NCI-H526 treated with DMSO at 0.1 percent for 48 hours (cell line): Measurements from ENCODE around the gene PCOLCE2.
"Not testable (repeated sequence)": the region's sequence is repeated elsewhere in the genome, so short reads cannot be mapped to it uniquely, and the experiment has no call there.

Source experiments
- DNase-seq: peaks from one replicate; lab custom pipeline; 2025; lab: John Stamatoyannopoulos, UW

The PCOLCE2 gene

DNA sequence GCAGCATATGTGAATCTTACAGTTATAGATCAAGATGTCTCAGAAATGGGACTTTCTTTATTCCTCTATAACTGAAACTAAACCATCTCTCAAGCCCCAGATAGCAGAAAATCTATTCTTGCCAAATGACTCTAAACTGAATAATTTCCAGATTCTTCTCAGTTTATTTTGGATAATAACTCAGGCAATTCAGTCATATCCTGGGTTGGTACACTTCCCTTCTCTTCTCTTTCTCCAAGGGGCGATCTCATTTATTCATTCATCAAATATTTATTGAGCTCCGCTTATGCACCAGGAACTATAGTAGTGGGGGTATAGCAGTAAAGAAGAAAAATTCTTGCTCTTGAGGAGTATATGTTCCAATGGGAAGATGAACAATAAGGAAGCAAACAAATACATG lies 13.5 kb upstream of the PCOLCE2 start:
- no peak for DNase-seq

GRCh38 chr3:142898346-142899213 lies 9.7 kb upstream of the PCOLCE2 start:
- DNase-seq = no peak

- no peak for DNase-seq
Observed at GRCh38 chr3:142897807-142898206, 8.9 kb upstream of the PCOLCE2 start.

GRCh38 chr3:142896996-142897395 lies 8.1 kb upstream of the PCOLCE2 start:
- DNase-seq = no peak

- DNase-seq = no peak
Observed at GRCh38 chr3:142896201-142896755, 7.4 kb upstream of the PCOLCE2 start.

GRCh38 chr3:142894493-142894892 lies 5.6 kb upstream of the PCOLCE2 start:
- DNase-seq = no peak

- DNase-seq = no peak
Observed at GRCh38 chr3:142892714-142893113, 3.8 kb upstream of the PCOLCE2 start.

- no peak for DNase-seq
Observed at GRCh38 chr3:142890592-142890991, 1.7 kb upstream of the PCOLCE2 start.

DNA sequence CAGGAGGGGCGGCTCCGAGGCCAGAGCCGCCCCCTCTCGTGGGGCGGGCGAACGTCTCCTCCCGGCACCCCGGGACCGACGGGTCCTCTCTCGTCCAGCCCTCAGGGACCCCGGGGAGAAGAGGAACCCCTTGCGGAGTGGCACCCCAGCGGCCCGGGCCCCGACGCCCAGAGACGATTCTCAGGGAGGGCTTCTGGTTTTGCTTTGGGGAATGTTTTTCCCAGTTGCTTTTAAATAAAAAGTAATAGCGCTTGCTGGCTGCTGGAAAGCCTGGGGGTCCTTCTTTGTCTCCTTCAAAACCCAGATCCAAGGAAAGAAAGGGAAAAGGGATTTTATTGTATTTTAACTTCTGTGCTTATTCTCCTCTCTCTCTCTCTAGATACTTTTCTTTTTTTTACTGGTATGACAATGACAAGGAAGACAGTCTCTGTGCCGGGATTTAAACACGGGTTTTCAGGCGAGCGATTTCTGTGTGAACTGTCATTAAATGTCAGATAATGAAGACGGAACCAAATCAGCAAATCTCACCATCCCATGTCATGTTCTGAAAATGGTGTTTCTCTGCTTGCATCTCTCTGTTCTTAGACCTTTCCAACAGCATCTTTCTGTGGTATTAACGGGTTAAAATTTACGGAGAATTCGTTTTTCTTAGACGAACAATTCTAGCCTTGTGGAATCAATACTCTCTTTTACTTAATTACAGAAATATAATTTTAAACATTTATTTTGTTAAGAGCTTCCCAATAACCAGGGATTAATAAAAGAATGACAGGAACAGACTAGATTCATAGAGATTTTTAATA lies 530 bp upstream of the PCOLCE2 start:
- no peak for DNase-seq

DNA sequence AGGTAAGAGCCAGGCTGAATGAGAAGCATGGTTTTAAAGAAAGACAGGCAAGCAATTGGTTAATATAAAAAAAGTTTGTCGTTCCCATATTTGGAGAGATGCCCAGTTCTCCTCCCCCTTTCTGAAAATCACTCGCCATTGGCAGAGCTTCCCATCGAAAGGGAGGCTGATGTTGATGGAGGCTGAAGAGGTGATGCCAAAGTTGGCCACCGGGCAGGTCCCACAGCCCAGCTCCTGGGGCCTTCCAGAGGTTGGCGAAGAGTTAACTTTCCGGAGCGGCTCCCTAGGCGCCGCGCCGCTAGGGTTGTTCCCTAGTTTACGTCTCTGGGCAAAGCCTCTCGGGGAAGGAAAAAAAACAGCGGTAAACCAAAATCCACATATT lies 793 bp downstream of the PCOLCE2 start:
- peak; percentile 69 for DNase-seq

DNA sequence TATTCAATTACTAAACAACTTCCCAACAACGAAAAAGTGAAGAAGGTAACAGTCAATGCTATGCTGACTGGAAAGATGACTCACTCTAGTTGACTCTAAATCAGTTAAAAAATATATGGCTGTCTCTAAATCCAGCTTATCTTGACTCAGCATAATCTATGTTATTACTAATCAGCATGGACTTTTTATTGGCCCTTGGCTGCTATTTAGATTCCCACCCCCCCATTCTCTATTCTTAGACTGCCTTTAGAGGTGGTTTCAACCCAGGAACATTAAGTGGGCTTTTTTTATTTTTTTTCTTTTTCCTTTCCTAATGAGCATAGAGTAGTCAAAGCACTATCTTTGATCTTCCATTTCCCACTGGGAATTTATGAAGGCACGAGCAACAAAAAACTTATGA lies 1.9 kb downstream of the PCOLCE2 start:
- DNase-seq = no peak

GRCh38 chr3:142886021-142886420 lies 2.9 kb downstream of the PCOLCE2 start:
- no peak for DNase-seq

GRCh38 chr3:142884531-142884930 lies 4.4 kb downstream of the PCOLCE2 start:
- DNase-seq = no peak

DNA sequence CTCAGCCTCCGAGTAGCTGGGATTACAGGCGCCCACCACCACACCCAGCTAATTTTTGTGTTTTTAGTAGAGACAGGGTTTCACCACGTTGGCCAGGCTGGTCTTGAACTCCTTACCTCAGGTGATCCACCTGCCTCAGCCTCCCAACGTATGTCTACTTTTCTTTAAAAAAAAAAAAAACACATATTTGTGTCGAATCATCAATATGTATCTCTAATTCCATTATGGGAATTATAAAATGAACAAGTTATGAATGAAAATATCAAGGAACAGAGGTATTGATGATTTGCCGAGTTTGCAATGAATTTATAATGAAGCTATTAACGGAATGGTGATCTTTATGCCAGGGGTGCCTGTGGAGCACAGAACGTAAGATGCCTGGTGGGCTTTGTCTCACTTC lies 5.3 kb downstream of the PCOLCE2 start:
- not testable (repeated sequence) for DNase-seq

DNA sequence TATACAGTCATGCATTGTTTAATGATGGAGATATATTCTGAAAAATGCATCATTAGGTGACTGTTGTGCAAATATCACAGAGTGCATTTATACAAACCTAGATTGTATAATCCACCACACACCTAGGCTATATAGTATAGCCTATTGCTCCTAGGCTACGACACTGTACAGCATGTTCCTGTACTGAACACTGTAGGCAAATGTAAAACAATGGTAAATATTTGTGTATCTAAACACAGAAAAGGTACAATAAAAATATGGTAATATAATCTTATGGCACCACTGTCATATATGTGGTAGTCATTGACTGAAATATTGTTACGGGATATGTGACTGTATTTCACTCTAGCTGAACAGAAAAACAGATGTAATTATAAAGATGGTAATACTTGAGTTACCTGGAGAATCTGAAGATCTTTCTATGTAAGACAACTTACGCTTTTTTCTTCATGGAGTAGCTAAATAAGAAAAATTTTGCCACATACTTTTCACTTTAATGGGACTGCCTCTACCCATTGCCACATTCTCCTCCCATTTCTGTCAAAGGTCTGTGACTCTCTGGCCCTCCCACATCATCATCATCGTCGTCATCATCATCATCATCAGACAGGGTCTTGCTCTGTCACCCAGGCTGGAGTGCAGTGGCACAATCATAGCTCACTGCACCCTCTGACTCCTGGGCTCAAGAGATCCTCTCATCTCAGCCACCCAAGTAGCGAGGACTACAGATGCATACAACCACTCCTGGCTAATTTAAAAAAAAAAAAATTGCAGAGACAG lies 7.2 kb downstream of the PCOLCE2 start:
- DNase-seq = no peak

GRCh38 chr3:142878649-142879300 lies 10.1 kb downstream of the PCOLCE2 start:
- DNase-seq = no peak

- DNase-seq = no peak
Observed at GRCh38 chr3:142876417-142876816, 12.5 kb downstream of the PCOLCE2 start.

GRCh38 chr3:142875583-142876207 lies 13.2 kb downstream of the PCOLCE2 start:
- no peak for DNase-seq

GRCh38 chr3:142875099-142875498 lies 13.8 kb downstream of the PCOLCE2 start:
- no peak for DNase-seq

DNA sequence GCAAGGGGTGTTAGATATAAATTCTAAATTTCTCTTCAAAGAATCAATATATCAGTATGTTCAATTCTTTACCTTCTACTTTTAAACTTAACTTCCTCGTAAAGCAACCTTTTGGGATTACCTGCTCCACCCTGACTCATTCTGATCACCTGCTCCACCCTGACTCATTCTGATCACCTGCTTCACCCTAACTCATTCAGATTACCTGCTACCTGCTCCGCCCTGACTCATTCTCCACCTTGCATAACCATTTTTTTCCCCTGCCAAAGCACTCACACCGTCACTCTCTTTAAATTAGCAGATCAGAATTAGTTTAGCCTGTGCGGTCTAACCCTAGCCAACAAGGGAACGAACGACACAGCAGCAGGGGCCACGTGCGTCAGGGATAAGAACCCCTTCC lies 20.5 kb downstream of the PCOLCE2 start:
- DNase-seq = not testable (repeated sequence)
